ENCODE results near the gene LRMDA. TPM values are rescaled to one million over a fixed set of nuclear protein-coding genes. Genes with fewer than 3 reads are reported as not detected.

LRMDA gene
- total RNA-seq, 2 experiments from 2014 or later = not detected

- intact Hi-C loops (cut with DNase I, micrococcal nuclease) = no loop called here
- H3K9me3 ChIP-seq (ENCODE audit: control insufficient read depth in 1 of 2, insufficient read depth in 1 of 2, low read length in 2 of 2) = peaks cover 0 to 8% of the 10 kb centered on the region in 2 experiments
- H3K4me3 Mint-ChIP-seq = no peak overlapping the region
- H3K27ac ChIP-seq (ENCODE audit: low read depth in 1 of 2, low read length in 2 of 2) = no peak overlapping the region
- TF ChIP-seq CTCF (IDR thresholded peaks at IDR 0.05) = no peak
- ChIA-PET CTCF (no interaction called here), POLR2A (no interaction called here)
- no peaks in the 10 kb centered on the region for H3K4me1 ChIP-seq (ENCODE audit: insufficient read depth, low read length)
- no peak overlapping the region for H3K27ac Mint-ChIP-seq
- no peaks in the 10 kb centered on the region for H3K36me3 Mint-ChIP-seq (ENCODE audit: low read depth)
- ATAC-seq (ENCODE audit: poor library complexity) = no peak
- no peak overlapping the region for H3K4me3 ChIP-seq (ENCODE audit: low read length)
- H3K27me3 Mint-ChIP-seq = no peaks in the 10 kb centered on the region
- no peaks in the 10 kb centered on the region for H3K27me3 ChIP-seq (ENCODE audit: control insufficient read depth in 1 of 2, insufficient read depth in 2 of 2, low read length in 2 of 2)
- H3K9me3 Mint-ChIP-seq = no peaks in the 10 kb centered on the region
- no peaks in the 10 kb centered on the region for H3K4me1 Mint-ChIP-seq (ENCODE audit: low read depth)
- DNase-seq = no peak
- H3K36me3 ChIP-seq (ENCODE audit: insufficient read depth, low read length) = no peaks in the 10 kb centered on the region
Measured at GRCh38 chr10:76020630-76021029, 589.2 kb downstream of the LRMDA start.

GRCh38 chr10:76021398-76021797 is 590.0 kb downstream of the LRMDA start:
- ChIA-PET CTCF (no interaction called here), POLR2A (no interaction called here)
- intact Hi-C loops (cut with DNase I, micrococcal nuclease) = no loop called here
- H3K27ac ChIP-seq (ENCODE audit: low read depth in 1 of 2, low read length in 2 of 2) = no peak overlapping the region
- Mint-ChIP-seq H3K9me3 (no peaks in the 10 kb centered on the region), H3K27me3 (no peaks in the 10 kb centered on the region), H3K36me3 (ENCODE audit: low read depth) (no peaks in the 10 kb centered on the region), H3K27ac (no peak overlapping the region), H3K4me1 (ENCODE audit: low read depth) (no peaks in the 10 kb centered on the region), H3K4me3 (no peak overlapping the region)
- H3K4me3 ChIP-seq (ENCODE audit: low read length) = no peak overlapping the region
- no peaks in the 10 kb centered on the region for H3K36me3 ChIP-seq (ENCODE audit: insufficient read depth, low read length)
- peaks cover 0 to 8% of the 10 kb centered on the region in 2 experiments for H3K9me3 ChIP-seq (ENCODE audit: control insufficient read depth in 1 of 2, insufficient read depth in 1 of 2, low read length in 2 of 2)
- H3K27me3 ChIP-seq (ENCODE audit: control insufficient read depth in 1 of 2, insufficient read depth in 2 of 2, low read length in 2 of 2) = no peaks in the 10 kb centered on the region
- no peak for TF ChIP-seq CTCF (IDR thresholded peaks at IDR 0.05)
- DNase-seq (no peak), ATAC-seq (ENCODE audit: poor library complexity) (no peak)
- no peaks in the 10 kb centered on the region for H3K4me1 ChIP-seq (ENCODE audit: insufficient read depth, low read length)

- no peaks in the 10 kb centered on the region for H3K9me3 Mint-ChIP-seq
- CTCF ChIA-PET = no interaction called here
- Histone ChIP-seq H3K27me3 (ENCODE audit: control insufficient read depth in 1 of 2, insufficient read depth in 2 of 2, low read length in 2 of 2) (no peaks in the 10 kb centered on the region), H3K4me1 (ENCODE audit: insufficient read depth, low read length) (no peaks in the 10 kb centered on the region), H3K9me3 (ENCODE audit: control insufficient read depth in 1 of 2, insufficient read depth in 1 of 2, low read length in 2 of 2) (peaks cover 0 to 4% of the 10 kb centered on the region in 2 experiments), H3K27ac (ENCODE audit: low read depth in 1 of 2, low read length in 2 of 2) (no peak overlapping the region), H3K4me3 (ENCODE audit: low read length) (no peak overlapping the region), H3K36me3 (ENCODE audit: insufficient read depth, low read length) (no peaks in the 10 kb centered on the region)
- no peaks in the 10 kb centered on the region for H3K36me3 Mint-ChIP-seq (ENCODE audit: low read depth)
- no peak overlapping the region for H3K27ac Mint-ChIP-seq
- no peaks in the 10 kb centered on the region for H3K4me1 Mint-ChIP-seq (ENCODE audit: low read depth)
- TF ChIP-seq CTCF (IDR thresholded peaks at IDR 0.05) = no peak
- H3K27me3 Mint-ChIP-seq = no peaks in the 10 kb centered on the region
- no peak overlapping the region for H3K4me3 Mint-ChIP-seq
- POLR2A ChIA-PET = no interaction called here
- intact Hi-C loops (cut with DNase I, micrococcal nuclease) = no loop called here
- DNase-seq = no peak
- ATAC-seq (ENCODE audit: poor library complexity) = no peak
Measured at GRCh38 chr10:76022366-76022765, 590.9 kb downstream of the LRMDA start.
